ENCODE results near the gene TAF8.

Gene TAF8

DNA sequence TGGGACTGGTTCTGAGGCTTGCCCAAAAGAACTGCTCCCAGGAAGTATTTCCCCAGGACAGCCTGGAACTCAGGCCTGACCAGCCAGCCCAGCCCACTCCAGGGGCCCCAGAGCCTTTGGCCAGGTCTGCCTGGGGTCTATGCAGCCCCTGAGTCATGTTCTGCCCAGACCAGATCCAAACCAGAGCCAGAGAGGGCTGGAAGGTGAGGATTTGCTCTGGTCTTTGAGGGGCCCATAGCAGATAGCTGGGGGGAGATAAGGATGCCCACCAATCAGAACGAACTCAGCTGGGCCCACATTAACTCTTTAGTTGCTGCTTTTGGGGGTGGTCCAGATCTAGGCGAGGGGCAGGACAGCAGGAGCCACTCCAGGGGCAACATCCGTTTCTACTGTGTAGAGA is 75.3 kb downstream of the TAF8 start:
- DNase-seq = no peak

- DNase-seq = no peak
Measured at GRCh38 chr6:42128460-42129359, 78.4 kb downstream of the TAF8 start.

DNA sequence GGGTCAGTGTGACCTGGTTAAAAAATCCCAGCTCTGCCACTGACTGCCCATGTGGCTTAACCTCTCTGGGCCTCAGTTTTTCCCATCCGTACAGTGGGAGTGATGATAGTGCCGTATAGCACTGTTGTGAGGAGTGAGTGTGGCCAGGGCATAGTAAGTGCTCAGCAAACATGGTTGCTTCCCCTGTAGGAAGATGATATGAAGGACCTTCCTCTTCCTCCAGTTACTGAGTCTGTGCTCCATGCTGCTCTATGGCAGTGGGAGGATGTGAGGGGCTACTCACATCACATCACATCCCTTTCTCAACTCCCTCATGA is 79.0 kb downstream of the TAF8 start:
- no peak for DNase-seq

DNA sequence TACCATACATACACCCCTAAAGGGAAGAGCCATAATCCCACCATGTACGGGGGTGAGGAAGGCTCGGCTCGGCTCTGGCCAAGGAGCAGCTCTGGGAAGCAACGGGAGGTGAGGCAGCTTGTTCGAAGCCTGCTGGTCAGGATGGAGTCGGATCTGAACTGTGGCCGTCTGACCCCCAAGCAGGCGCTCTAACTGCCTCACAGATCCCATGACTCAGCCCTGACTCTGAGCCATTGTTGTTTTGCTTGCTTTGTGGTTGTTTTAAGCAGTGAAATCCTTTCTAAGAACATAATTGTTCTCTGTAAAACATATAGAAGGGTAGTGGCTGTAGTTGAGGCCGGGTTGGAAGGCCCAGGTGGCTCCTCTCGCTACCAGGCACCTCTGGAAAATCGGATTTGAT is 81.2 kb downstream of the TAF8 start:
- DNase-seq = no peak

DNA sequence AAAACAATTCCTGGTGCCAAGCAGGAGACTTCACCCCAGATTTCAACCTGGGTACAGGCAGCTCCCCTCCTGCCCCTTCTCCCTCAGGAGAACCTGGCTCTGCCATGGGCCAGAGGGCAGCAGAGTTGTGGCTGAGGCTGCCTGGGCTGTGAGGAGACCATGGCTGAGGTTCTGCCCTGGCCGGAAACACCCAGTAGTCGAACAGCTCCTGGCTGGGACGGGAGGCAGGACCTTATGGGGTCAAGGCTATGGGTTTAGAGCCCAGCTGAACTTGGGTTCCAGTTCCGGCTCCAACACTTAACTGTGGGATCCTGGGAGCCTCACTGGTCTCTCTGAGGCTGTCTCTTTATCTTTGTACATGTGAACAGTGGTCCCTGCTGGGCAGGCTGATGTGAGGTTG is 83.6 kb downstream of the TAF8 start:
- DNase-seq = no peak

DNA sequence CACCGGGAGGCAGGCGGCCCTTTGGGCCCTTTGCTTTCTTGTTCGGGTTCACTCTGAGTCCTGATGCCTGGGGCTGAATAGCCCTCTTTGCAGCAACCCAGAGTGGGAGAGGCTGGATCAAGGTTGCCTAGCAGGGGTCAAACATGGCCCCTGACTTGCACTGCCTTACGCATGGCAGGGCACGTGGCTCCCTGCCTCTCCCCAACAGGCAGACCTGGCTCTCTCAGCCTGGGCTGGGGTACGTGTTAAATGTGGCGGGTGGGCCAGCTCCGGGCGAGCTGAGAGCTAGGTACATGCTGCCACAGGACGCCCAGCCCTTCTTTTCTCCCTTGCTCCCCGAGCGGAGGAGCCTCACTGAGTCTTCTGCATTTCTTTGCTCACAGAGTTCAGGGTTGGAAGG is 84.8 kb downstream of the TAF8 start:
- no peak for DNase-seq

DNA sequence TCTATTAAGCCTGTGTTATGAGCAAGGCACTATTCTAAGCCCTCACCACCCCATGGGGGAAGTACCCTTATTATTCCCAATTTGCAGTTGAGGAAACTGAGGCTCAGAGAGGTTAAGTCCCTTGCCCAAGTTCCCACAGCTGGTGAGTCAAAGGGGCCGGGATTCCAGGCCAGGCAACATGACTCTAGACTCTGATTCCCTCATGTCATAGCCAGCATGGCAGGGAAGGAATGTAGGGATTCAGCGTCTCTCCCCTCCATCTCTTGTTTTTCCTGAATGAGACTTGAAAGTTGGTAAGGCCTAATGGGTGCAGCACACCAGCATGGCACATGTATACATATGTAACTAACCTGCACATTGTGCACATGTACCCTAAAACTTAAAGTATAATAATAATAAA is 85.4 kb downstream of the TAF8 start:
- DNase-seq = no peak

DNA sequence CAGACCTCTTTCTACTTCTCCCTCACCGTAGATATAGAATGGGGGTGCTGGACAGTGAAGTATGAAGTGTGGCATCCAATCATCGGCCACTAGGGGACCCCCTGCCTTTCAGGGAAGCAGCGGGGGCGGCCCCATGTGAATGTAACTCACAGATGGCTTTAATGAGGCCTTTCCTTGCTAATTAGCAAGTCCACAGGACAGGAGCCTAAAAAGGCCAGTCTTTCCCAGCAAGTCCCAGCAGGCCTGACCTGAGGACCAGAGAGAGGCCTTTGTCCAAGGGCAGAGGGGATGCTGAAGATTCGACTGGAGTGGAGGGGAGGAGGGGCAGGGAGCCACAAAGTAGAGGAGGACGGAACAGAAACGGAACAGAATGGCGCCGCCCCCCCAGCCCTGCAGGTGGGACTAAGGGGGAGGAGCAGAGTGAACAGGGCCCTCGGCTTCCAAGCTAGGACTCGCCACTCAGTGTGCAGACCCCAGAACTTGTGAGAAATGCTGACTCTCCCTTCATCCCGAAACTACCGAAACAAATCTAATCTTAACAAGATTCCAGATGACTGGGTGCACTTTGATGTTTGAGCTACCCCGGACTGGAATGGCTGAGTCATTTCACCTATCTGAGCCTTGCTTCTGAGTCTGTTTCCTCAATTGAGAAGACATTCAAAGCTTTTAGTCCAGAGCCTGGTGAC is 86.3 kb downstream of the TAF8 start:
- peak; percentile 88 for DNase-seq
